Gastrocnemius medialis (tissue), 4 donors: ENCODE data around the gene IL26. TPM values are rescaled to one million over a fixed set of nuclear protein-coding genes. Genes with fewer than 3 reads are reported as not detected.

ENCODE experiments used
- ATAC-seq, 2 donors: fragments of 150-250 bp; one replicate each; pipeline ENCODE4 v1.9.1; 2016
- DNase-seq, 2 donors: peaks; one replicate each; pipeline ENCODE4 v3.0.0-alpha.2; 2019
- H3K27ac ChIP-seq, 4 donors: fragments of 200-600 bp; sonication (generic); 1 replicate in 1 of 4; 2 replicates in 3 of 4; pipeline ENCODE4 v1.5.1; 2016 to 2018; ENCODE audit warnings: mild to moderate bottlenecking in 2 of 4, moderate library complexity in 1 of 4
- H3K27me3 ChIP-seq, 3 donors: fragments of 200-600 bp; sonication (generic) in 2 of 3; 1 replicate in 1 of 3; 2 replicates in 2 of 3; pipeline versions ENCODE4 v1.5.1 to v1.6.0; 2016 to 2019; ENCODE audit warnings: mild to moderate bottlenecking in 1 of 3, moderate library complexity in 1 of 3
- H3K36me3 ChIP-seq, 2 donors: fragments of 200-600 bp; sonication (generic) in 1 of 2; one replicate each; pipeline ENCODE4 v1.5.1; 2017 to 2018
- H3K4me1 ChIP-seq, 2 donors: fragments of 200-600 bp; sonication (generic) in 1 of 2; one replicate each; pipeline ENCODE4 v1.5.1; 2016 to 2017; ENCODE audit warnings: mild to moderate bottlenecking in 2 of 2
- H3K4me3 ChIP-seq, 4 donors: fragments of 200-600 bp; sonication (generic) in 3 of 4; 1 replicate in 1 of 4; 2 replicates in 3 of 4; pipeline ENCODE4 v1.5.1; 2016 to 2019; ENCODE audit warnings: mild to moderate bottlenecking in 2 of 4
- H3K9me3 ChIP-seq, 3 donors: fragments of 200-600 bp; sonication (generic) in 2 of 3; 1 replicate in 1 of 3; 2 replicates in 2 of 3; pipeline ENCODE4 v1.5.1; 2016 to 2019
- CTCF ChIP-seq, 5 experiments: fragments of 450-650 bp in 3 of 5; fragments of 200-600 bp in 2 of 5; sonication (generic) in 2 of 5; IDR thresholded peaks in 4 of 5; conservative IDR thresholded peaks in 1 of 5; 1 replicate in 4 of 5; 2 replicates in 1 of 5; pipeline ENCODE4 v1.5.1; 2016 to 2019; ENCODE audit warnings: antibody characterized with exemption in 5 of 5, mild to moderate bottlenecking in 3 of 5, moderate library complexity in 3 of 5
- POLR2A ChIP-seq, 2 donors: fragments of 450-650 bp; IDR thresholded peaks; one replicate each; pipeline ENCODE4 v1.6.1; 2017; ENCODE audit warnings: antibody characterized with exemption in 2 of 2, mild to moderate bottlenecking in 2 of 2, moderate library complexity in 2 of 2
- in situ Hi-C, 4 donors: fragments of 200-750 bp; cut with MboI; loops; one replicate each; pipeline versions ENCODE4 v1.15.0 to v1.8.0; 2017; ENCODE audit warnings: low sequenced_read_pairs in 4 of 4
- intact Hi-C: fragments of 100-400 bp; cut with DNase I; formaldehyde crosslinking; loops from one replicate; pipeline ENCODE4 v1.15.1; 2023; ENCODE audit warnings: low total_unique reads
- total RNA-seq, 4 donors: library from RNA; depleted of rRNA; stranded (reverse); fragments of >200 nt; gene quantifications; one replicate each; pipeline versions ENCODE4 v1.1.0 to v1.2.3, GENCODE V29; 2016

Gene IL26
- total RNA-seq, 4 donors from 2014 or later, result not detected

- Histone ChIP-seq H3K4me3 (no peak overlapping the region), H3K27ac (no peak overlapping the region), H3K27me3 (no peaks in the 10 kb centered on the region), H3K4me1 (no peaks in the 10 kb centered on the region), H3K36me3 (no peaks in the 10 kb centered on the region), H3K9me3 (no peaks in the 10 kb centered on the region)
- TF ChIP-seq CTCF (IDR thresholded peaks at IDR 0.05 in 4 of 5, conservative IDR thresholded peaks at IDR 0.05 in 1 of 5) (no peak), POLR2A (IDR thresholded peaks at IDR 0.05) (no peak)
- intact Hi-C loops (loop anchor here (10.0 kb wide), 1 partner anchor 875 kb away; no protein-coding TSS in a partner anchor), in situ Hi-C loops (loop anchor here in 3 of 4 donors (5.0 to 10.0 kb wide), 2 partner anchors 82 to 85 kb away; no protein-coding TSS in a partner anchor)
- DNase-seq, result no peak
- ATAC-seq, result no peak
Measured at GRCh38 chr12:68229956-68230355, 4.3 kb upstream of the IL26 start.

- H3K4me3 ChIP-seq, result no peak overlapping the region
- TF ChIP-seq POLR2A (IDR thresholded peaks at IDR 0.05) (no peak), CTCF (IDR thresholded peaks at IDR 0.05 in 4 of 5, conservative IDR thresholded peaks at IDR 0.05 in 1 of 5) (no peak)
- ATAC-seq, result no peak
- H3K4me1 ChIP-seq, result peaks cover 4 to 8% of the 10 kb centered on the region in 2 donors
- H3K27ac ChIP-seq, result no peak overlapping the region
- in situ Hi-C loops (loop anchor here in 2 of 4 donors (5.0 to 10.0 kb wide), 2 partner anchors 85 to 87 kb away; no protein-coding TSS in a partner anchor), intact Hi-C loops (loop anchor here (10.0 kb wide), 1 partner anchor 873 kb away; no protein-coding TSS in a partner anchor)
- no peak for DNase-seq
- no peaks in the 10 kb centered on the region for H3K36me3 ChIP-seq
- no peaks in the 10 kb centered on the region for H3K27me3 ChIP-seq
- H3K9me3 ChIP-seq, result no peaks in the 10 kb centered on the region
Measured at GRCh38 chr12:68227356-68227755, 1.7 kb upstream of the IL26 start.

GRCh38 chr12:68224613-68225285, 861 bp downstream of the IL26 start:
- Histone ChIP-seq H3K27me3 (no peaks in the 10 kb centered on the region), H3K27ac (no peak overlapping the region), H3K9me3 (no peaks in the 10 kb centered on the region), H3K4me1 (peaks cover 4 to 8% of the 10 kb centered on the region in 2 donors), H3K36me3 (no peaks in the 10 kb centered on the region), H3K4me3 (no peak overlapping the region)
- no peak for DNase-seq
- intact Hi-C loops (loop anchor here (10.0 kb wide), 1 partner anchor 870 kb away; no protein-coding TSS in a partner anchor), in situ Hi-C loops (loop anchor here in 3 of 4 donors (5.0 to 25.0 kb wide), 3 partner anchors 88 to 438 kb away; no protein-coding TSS in a partner anchor)
- ATAC-seq, result no peak
- TF ChIP-seq CTCF (IDR thresholded peaks at IDR 0.05 in 4 of 5, conservative IDR thresholded peaks at IDR 0.05 in 1 of 5) (no peak), POLR2A (IDR thresholded peaks at IDR 0.05) (no peak)

GRCh38 chr12:68223067-68223747, 2.4 kb downstream of the IL26 start:
- Histone ChIP-seq H3K27ac (no peak overlapping the region), H3K4me1 (peaks cover 4 to 8% of the 10 kb centered on the region in 2 donors), H3K9me3 (no peaks in the 10 kb centered on the region), H3K36me3 (no peaks in the 10 kb centered on the region), H3K4me3 (peak overlapping the region in 3 of 4 donors; percentile 4 to 17 (median 6)), H3K27me3 (no peaks in the 10 kb centered on the region)
- DNase-seq (peak; percentile 65 to 67), ATAC-seq (peak; percentile 96 to 99)
- intact Hi-C loops, result loop anchor here (1.0 to 10.0 kb wide), 2 partner anchors 94 to 868 kb away; no protein-coding TSS in a partner anchor
- TF ChIP-seq POLR2A (IDR thresholded peaks at IDR 0.05), result no peak
- TF ChIP-seq CTCF (IDR thresholded peaks at IDR 0.05 in 4 of 5, conservative IDR thresholded peaks at IDR 0.05 in 1 of 5), result peak; percentile 60 to 86 (median 81)
- in situ Hi-C loops, result loop anchor here in 2 of 4 donors (5.0 to 25.0 kb wide), 3 partner anchors 89 to 439 kb away; no protein-coding TSS in a partner anchor
